HG02798 (cell line): Measurements from ENCODE around the gene OR10T2.
"Not testable (repeated sequence)": the region's sequence is repeated elsewhere in the genome, so short reads cannot be mapped to it uniquely, and the experiment has no call there.

Experiments
- ATAC-seq: cut with Tn5 transposase; IDR thresholded peaks from one replicate; pipeline ENCODE4 v1.9.1; 2021; ENCODE audit warnings: mild to moderate bottlenecking; ENCODE audit not compliant: unreplicated experiment, poor library complexity

Gene OR10T2, protein sequence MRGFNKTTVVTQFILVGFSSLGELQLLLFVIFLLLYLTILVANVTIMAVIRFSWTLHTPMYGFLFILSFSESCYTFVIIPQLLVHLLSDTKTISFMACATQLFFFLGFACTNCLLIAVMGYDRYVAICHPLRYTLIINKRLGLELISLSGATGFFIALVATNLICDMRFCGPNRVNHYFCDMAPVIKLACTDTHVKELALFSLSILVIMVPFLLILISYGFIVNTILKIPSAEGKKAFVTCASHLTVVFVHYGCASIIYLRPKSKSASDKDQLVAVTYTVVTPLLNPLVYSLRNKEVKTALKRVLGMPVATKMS

DNA sequence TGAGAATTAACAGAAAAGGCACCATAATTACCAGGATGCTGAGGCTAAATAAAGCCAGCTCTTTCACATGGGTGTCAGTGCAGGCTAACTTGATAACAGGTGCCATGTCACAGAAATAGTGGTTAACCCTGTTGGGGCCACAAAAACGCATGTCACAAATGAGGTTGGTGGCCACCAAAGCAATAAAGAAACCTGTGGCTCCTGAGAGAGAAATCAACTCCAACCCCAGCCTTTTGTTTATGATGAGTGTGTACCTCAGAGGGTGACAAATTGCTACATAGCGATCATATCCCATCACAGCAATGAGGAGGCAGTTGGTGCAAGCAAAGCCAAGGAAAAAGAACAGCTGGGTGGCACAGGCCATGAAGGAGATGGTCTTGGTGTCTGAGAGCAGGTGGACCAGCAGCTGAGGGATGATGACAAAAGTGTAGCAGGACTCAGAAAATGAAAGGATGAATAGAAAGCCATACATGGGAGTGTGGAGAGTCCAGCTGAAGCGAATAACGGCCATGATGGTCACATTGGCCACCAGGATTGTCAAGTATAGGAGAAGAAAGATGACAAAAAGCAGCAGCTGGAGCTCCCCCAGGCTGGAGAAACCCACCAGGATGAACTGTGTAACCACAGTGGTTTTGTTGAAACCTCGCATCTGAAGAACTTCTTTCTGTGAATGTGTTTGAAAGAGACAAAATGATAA lies at the start of gene OR10T2:
TSS of gene OR10T2 (minus strand) at position 649 of the 697 bp plus-strand sequence. CDS start at position 649, 0 bp downstream.
- ATAC-seq: no peak

DNA sequence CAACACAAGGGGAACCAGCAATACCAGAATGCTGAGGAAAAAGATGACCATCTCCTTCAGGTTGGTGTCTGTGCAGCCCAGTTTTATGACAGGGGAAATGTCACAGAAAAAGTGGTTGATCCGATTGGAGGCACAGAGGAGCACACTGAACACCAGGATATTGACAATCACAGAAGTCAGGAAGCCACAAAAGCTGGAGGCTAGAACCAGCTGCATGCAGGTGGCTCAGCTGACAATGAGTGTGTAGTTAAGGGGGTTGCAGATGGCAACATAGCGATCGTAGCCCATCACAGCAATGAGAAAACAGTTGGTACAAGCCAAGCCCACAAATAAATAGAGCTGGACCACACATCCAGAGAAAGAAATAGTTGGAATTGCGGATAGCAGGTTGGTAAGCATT lies 46.1 kb upstream of the OR10T2 start:
- ATAC-seq: no peak

DNA sequence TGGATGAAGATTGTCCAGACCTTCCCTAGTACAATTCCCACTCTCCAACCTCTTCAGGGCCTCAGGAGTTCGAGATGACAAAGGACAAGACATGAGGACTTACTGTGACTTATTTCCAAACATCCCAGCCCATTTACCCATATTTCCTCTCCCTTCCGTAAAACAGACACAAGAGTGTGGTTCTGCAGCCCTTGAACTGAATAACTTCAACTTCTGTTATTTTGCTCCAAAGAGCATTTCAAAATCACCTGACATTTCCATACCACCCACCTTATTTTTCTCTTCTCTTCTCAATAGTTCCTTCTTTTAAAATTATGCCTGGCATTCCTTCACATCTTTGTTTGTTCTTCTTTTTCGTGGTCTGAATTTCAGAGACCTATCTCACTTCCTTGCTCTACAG lies 35.5 kb upstream of the OR10T2 start:
- ATAC-seq: no peak

DNA sequence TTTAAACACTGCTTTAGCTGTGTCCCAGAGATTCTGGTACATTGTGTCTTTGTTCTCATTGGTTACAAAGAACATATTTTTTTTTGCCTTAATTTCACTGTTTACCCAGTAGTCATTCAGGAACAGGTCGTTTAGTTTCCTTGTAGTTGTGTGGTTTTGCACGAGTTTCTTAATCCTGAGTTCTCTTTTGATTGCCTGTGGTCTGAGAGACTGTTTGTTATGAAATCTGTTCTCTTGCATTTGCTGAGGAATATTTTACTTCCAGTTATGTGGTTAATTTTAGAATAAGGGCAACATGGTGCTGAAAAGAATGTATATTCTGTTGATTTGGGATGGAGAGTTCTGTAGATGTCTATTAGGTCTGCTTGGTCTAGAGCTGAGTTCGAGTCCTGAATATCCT lies 30.9 kb upstream of the OR10T2 start:
- not testable (repeated sequence) for ATAC-seq

DNA sequence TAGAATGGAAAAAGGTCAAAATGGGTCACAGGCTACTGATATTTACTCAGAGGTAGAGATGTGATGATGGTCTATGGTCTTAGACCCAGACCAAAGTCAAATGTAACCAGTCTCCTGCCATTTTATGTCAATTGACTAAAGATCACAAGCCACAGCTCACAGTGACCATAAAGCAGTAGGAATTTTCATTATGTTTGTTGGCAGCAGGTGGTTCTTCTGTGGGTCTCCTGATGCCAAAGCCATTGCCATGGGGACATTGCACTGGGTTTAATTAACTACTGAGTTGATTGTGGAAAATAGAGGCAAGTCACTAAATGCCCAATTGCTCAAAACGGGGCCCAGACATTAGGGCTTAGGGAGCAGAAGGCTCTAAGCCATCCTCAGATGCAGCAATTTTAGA lies 26.9 kb upstream of the OR10T2 start, which contains the start of gene OR10K2:
TSS of gene OR10K2 (minus strand) at position 101 of the 400 bp plus-strand sequence. CDS start 5,371 bp downstream, outside the sequence.
- no peak for ATAC-seq

DNA sequence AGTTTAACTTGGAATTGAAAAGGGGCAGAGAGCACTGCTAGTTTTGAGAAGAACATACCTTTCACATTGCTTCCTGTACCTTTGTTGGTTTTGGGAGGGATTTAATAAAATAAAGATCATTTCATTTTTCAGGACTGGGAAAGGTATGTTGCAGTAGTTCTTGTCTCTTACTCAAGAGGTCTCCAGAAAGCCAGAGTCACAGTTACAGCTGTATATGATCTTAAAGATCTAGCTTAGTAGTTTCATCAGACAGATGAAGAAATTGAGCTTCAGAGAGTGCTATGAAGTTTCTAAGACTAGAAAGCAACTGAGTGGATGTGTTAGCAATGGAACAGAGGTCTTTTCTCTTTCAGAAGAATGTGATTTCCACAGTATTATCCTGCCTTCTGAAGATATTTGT lies 25.8 kb upstream of the OR10T2 start:
- no peak for ATAC-seq

DNA sequence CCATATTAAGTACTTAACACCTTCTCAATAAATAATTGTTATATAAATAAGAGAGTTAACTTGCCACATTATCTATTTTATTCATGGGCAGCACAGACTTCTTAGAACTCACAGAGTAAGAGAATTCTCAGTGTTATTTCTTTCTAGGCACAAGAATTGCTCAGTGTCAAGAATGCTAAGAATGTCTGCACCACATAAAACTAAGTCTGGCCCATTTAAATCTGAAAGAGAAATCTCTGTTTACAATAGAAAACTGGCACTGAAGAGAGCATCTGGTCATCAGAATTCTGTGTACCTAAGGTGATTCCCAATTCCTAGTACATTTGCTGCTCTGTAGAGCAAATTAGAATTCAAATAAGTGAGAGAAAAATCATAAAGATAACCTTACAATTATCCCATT lies 22.9 kb upstream of the OR10T2 start:
- ATAC-seq: no peak

DNA sequence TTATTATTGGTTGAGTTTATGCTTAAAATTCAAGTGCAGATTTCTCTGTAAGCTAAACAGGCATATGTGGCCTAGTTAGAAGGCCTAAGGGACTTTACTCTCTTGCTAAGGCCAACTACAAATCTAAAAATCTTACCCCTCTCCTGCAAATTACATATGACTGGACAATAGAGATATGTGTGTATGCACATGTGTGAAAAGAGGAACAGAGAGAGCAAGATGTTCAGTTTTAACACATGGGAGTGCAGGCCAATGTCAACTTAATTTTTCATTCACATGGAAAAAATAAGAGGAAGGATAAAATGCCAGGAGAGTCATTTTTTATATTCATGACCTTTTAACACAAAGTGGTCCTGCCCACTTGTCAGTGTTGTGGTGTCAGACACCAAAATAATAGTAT lies 18.3 kb upstream of the OR10T2 start:
- ATAC-seq: no peak

DNA sequence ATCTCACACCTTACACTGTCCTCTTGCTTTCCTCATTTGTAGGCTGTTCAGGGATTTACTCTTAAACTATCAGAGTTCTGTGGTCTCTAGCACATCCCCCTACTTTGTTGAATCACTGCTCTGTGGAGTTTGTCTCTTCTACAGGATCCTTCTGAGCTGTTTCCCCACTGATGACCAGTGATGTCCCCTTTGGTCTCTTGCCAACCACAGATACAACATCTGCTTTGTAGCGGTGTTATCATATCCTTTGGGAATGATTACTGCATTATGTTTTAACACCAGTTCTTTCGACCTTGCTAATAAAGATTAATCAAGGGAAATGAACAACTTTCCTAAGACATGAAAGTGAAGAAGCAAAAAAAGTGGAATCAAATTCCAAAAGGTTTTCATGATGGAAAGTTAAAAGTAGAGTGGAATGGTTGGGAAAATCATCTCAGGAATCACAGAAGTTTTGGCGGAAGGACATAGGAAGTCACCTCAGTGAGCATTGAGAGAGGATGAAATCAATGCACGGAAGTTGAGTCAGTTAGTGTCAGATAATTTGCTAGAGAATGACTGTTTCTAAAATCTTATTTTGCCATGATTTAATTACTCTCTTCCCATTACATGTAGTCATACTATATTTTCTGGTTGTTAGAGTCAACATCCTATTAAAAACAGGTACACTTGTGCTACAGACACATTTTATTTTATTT lies 15.5 kb upstream of the OR10T2 start:
- ATAC-seq: no peak

DNA sequence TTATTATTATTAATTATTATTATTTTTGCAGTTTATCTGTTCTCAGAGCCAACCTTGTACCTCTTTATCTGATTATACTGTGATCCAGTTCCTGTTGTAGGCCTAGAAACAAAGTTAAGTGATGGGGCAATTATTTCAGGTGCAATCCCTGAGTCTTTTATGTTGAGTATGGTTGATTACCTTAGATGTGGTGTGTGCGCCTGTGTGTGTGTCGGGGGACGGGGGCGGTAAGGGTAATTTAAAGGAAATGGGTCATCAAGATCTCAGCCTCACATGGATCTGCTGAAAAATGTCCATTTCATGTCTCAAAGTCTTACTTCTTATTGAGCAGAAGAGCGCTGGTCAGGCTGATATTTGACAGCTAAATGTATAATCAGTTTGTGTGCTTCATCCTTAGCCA lies 7.8 kb upstream of the OR10T2 start:
- no peak for ATAC-seq

DNA sequence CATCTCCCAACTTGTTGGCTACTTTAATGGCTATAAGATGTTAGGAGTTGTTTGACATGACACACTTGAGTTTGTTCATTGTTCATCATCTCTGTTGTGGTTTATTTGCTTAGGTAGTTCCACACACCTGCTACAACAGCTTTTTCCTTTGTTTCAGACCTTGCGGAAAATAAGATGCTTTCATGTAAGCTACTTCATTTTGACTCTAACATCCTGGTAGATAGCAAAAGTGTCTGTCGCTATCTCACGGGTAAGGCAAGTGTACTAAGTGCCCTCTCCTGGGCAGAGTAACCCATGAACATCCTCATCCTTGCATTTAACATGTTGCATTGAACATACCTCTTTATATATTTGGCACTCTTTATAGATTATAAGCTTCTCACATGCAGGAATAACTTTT lies 1.6 kb upstream of the OR10T2 start:
- no peak for ATAC-seq

DNA sequence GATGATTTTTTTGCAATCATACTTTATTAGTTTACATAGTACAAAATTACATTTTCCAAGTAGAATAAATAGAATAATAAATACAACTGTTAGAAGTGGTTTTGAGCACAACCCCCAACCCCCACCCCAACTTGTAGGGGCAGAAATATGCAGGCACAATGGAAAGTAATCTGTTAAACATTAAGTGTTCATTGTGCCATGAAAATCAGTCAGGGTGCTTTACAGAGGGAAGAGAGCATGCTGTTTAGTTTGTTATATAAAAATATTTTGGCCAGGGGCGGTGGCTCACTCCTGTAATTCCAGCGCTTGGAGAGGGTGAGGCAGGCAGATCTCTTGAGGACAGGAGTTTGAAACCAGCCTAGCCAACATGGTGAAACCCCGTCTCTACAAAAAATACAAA lies 2.6 kb downstream of the OR10T2 start:
- ATAC-seq: no peak

DNA sequence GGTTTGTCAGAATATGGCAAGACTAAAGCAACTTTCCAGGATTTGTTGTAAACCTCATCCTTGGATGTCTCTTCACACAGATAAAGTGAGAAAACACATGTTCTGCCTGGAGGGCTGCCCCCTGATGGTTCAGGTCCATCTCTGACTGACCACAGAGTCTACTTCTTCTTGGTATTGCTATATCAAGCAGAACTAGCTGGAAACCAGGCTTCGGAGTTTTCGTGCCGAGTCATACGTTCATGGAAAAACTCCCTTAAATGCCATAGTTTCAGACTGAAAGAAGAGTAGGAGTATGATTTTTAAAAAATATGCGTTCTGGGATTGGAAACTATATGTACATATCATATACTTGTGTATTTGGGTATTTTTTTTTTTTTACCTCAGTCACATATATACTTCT lies 5.8 kb downstream of the OR10T2 start:
- no peak for ATAC-seq

DNA sequence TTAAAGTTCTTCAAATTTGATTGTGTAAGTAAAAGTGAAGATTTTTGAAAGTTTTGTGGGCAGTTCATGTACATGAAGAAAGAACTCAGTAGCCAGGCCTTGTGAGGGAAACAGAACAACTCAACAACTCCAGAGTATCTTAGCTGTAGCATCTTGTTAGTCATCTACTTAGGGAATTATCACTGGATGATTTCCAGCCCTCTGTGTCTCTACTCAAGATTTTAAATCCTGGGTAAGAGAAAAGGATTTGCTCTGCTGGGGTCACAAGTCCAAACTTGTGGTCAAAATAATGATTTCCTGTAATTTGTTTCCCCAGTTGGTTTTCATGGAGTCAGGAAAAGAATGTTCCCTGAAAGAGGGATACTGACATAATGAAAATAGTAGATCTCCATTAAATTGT lies 8.2 kb downstream of the OR10T2 start:
- no peak for ATAC-seq

DNA sequence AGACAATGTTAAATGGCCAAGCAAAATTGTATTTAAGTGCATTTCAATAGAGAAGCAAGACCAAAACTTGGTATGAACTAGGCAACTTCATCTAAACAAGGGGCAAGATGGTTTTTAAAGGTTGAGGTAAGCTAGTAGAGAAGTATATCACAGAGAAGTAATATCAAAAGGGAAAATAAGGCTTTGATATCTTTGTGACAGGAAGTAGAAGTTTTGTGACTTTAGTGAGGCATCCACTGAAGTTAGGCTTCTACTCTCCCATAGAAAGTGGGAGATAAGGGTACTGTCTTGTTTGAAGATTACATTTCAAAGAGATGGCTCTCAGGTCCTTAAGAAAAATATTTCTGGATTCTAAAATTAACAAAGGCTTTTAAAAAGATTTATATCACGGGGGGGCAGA lies 8.9 kb downstream of the OR10T2 start:
- no peak for ATAC-seq

DNA sequence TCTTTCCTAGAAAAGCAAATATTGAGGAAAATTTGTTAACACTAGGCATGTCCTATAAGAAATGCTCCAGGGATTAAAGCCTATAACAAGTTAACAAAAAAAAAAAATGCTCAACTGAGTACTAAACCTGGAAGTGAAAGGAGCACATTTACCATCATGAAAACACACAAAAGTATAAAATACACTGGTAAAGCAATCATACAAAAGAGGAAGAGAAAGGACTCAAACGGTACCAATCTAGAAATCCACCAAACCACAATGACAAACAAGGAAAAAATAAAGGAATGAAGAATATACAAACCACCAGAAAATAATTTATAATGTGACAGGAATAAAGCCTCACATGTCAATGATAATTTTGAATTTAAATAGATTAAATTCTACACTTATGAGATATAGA lies 24.4 kb downstream of the OR10T2 start:
- ATAC-seq: no peak

DNA sequence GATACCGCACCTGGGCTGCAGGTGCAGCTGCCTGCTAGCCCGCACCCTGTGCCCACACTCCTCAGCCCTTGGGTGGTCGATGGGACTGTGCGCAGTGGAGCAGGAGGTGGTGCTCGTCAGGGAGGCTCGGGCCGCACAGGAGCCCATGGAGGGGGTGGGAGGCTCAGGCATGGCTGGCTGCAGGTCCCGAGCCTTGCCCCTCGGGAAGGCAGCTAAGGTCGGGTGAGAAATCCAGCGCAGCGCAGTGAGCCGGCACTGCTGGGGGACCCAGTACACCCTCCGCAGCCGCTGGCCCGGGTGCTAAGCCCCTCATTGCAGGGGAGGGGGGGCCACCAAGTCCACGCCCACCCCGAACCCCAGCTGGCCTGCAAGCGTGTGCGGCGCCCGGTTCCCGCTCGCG lies 25.2 kb downstream of the OR10T2 start:
- ATAC-seq: not testable (repeated sequence)

DNA sequence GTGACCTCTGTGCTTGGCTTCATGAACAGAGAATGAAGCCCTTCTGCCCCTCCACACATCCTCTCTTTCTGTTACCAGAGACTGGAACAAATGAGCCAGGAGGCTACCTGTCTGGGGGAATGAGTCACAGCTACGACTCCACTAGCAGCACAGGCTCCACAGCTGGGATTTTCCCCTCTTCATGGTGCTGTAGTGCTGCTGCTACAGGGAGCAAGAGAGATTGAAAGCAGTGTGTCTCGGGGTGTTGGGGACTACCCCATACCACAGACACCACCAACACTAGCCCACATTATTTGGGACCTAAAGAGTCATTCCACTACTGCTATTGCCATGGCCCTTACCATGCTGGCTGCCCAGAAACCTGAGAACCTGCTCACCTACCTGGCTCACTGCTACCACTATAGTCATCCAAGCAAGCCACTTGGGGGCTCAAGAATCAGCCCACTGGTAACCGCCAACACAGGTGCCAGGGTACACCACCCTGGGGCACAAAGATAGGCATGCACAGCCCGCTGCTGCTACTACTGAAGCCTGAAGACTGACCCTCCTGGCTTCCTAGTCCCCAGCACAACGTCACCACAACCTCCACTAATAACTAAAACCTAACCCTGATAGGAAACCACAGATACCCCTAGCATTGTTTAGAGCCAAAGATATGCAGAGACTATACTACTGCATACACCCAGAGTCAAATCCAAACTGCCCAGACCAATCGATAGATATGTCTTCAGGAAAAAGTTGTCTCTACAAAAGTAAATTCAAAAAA lies 27.9 kb downstream of the OR10T2 start:
- ATAC-seq: peak; percentile 97

DNA sequence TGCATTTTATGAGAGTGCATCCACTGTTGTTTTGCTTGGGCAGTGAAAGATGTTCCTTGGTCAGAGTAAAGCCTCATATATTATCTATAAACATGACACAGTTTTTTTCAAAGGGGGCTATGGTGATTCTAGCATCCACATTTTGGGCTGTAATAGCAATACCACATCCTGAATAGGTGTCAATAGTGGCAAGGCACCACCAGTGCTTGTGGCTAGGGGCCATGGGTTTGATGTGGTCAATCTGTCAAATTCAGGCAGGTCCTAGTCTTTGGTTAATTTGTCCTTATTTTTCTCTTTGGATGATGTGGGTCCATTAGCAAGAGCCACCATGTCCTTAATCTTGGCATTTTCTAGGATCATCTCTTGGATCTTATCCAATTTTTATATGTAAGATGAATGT lies 32.5 kb downstream of the OR10T2 start:
- ATAC-seq: no peak

DNA sequence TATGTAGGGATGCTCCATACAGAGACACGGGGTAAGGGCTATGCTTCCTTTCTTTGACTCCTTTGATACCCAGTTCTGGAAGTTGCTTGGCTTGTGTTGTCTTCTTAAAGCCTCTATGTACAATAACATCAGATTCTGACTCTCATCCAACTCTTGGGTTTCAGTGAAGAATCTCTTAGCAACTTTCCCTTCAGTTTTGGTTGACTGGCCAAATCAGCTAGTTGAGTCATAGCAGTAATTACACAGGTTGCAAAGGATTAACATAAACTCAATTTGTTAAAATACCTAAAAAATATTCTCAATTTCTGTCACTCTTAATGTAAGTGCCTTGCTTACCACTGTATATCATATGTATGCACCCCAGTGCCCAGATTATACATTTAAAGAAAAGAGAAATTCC lies 36.3 kb downstream of the OR10T2 start:
- ATAC-seq: no peak

DNA sequence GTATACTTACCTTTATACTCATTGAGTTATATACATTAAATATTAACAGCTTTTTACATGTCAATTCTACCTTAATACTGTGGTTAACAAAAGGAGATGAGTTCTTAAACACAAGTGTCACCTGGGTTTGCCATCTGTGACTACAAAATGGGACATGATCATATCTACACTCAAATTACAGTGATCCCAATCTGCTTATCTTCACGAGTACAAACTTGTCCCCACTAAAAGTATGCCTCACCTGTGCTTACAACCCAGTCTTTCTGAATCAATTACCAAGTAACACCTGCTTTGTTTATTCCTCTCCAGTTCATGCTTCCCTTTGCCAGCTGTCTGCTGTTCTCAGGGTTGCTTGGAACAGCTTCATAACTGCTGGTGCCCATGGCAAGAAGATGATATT lies 36.8 kb downstream of the OR10T2 start:
- no peak for ATAC-seq
